PC-3 (cell line): ENCODE measurements around the gene GIPC1. TPM values are rescaled to one million over a fixed set of nuclear protein-coding genes. Genes with fewer than 3 reads are reported as not detected.

Source experiments
- ATAC-seq: fragments of 200-7000 bp; cut with Tn5 transposase; 2 replicates; pipeline ENCODE4 v1.9.1; 2020; ENCODE audit warnings: mild to moderate bottlenecking, moderate library complexity
- BruUV-seq: library from RNA; stranded (reverse); fragments of 400-500 nt; replicated peaks from 2 replicates; lab custom pipeline; 2021; lab: Mats Ljungman, UMichigan
- CTCF ChIA-PET: fragments of 300-600 bp; sonication (Branson Sonifier 250); formaldehyde crosslinking; loops from one replicate; lab custom pipeline; 2022; ENCODE audit warnings: antibody characterized with exemption; lab: Charles Lee
- POLR2A ChIA-PET: fragments of 300-600 bp; sonication (Branson Sonifier 250); formaldehyde crosslinking; loops from one replicate; lab custom pipeline; 2022; ENCODE audit warnings: antibody characterized with exemption; ENCODE audit not compliant: unreplicated experiment; lab: Charles Lee
- DNase-seq: peaks from one replicate; pipeline ENCODE4 v3.0.0-alpha.2; 2015
- H2AFZ ChIP-seq: fragments of 300-600 bp; sonication (generic); 2 replicates; pipeline ENCODE4 v1.6.0; 2016; ENCODE audit warnings: antibody characterized with exemption, low read length
- H3F3A ChIP-seq: fragments of 300-600 bp; sonication (generic); one replicate; pipeline ENCODE4 v1.6.0; 2017; ENCODE audit warnings: antibody characterized with exemption, low read length, control low read depth, mild to moderate bottlenecking; ENCODE audit not compliant: unreplicated experiment
- H3K27ac ChIP-seq: fragments of 300-600 bp; sonication (generic); 2 replicates; pipeline ENCODE4 v1.5.1; 2016; ENCODE audit warnings: mild to moderate bottlenecking, low read length
- H3K27me3 ChIP-seq: fragments of 300-600 bp; sonication (generic); 2 replicates; pipeline ENCODE4 v1.6.1; 2016; ENCODE audit warnings: low read length, mixed read lengths
- H3K36me3 ChIP-seq: fragments of 300-600 bp; sonication (generic); 2 replicates; pipeline ENCODE4 v1.6.1; 2016; ENCODE audit warnings: low read depth, mixed run types, low read length, mixed read lengths
- H3K4me1 ChIP-seq: fragments of 300-600 bp; sonication (generic); 2 replicates; pipeline ENCODE4 v1.5.1; 2016; ENCODE audit warnings: low read length; ENCODE audit not compliant: insufficient read depth
- H3K4me2 ChIP-seq: fragments of 300-600 bp; sonication (generic); 2 replicates; pipeline ENCODE4 v1.6.0; 2016; ENCODE audit warnings: low read length
- H3K4me3 ChIP-seq: fragments of 300-600 bp; sonication (generic); 2 replicates; pipeline ENCODE4 v1.5.1; 2016; ENCODE audit warnings: mild to moderate bottlenecking, low read length, mixed read lengths
- H3K79me2 ChIP-seq: fragments of 300-600 bp; sonication (generic); 2 replicates; pipeline ENCODE4 v1.6.1; 2017; ENCODE audit warnings: low read length, mixed read lengths
- H3K9ac ChIP-seq: fragments of 300-600 bp; sonication (generic); 2 replicates; pipeline ENCODE4 v1.6.0; 2016; ENCODE audit warnings: mild to moderate bottlenecking, low read length
- H3K9me2 ChIP-seq: fragments of 300-600 bp; sonication (generic); replicated peaks from 2 replicates; pipeline ENCODE4 v1.6.1; 2016; ENCODE audit warnings: mixed run types, low read length, mixed read lengths
- H3K9me3 ChIP-seq: fragments of 300-600 bp; sonication (generic); 2 replicates; pipeline ENCODE4 v1.6.1; 2016; ENCODE audit warnings: low read length, mixed read lengths
- H4K20me1 ChIP-seq: fragments of 300-600 bp; sonication (generic); 2 replicates; pipeline ENCODE4 v1.6.1; 2016; ENCODE audit warnings: low read length, mixed read lengths
- EZH2 ChIP-seq: fragments of 300-600 bp; sonication (generic); IDR thresholded peaks from one replicate; pipeline ENCODE4 v1.6.1; 2017; ENCODE audit warnings: antibody characterized with exemption, mild to moderate bottlenecking, low read length; ENCODE audit not compliant: unreplicated experiment
- EZH2phosphoT487 ChIP-seq: fragments of 300-600 bp; sonication (generic); IDR thresholded peaks from 2 replicates; pipeline ENCODE4 v1.6.1; 2018; ENCODE audit warnings: mild to moderate bottlenecking, antibody characterized with exemption, low read length, borderline replicate concordance
- intact Hi-C: fragments of 100-400 bp; cut with micrococcal nuclease; formaldehyde crosslinking; loops from 2 replicates; pipeline ENCODE4 v1.9.0; 2023
- total RNA-seq: library from RNA; depleted of rRNA; stranded (reverse); fragments of >200 nt; gene quantifications from 2 replicates; pipeline ENCODE4 v1.2.3, GENCODE V29; 2014
- TF ChIP-seq, protein P1 (sequence below): fragments of 300-600 bp; sonication (generic); conservative IDR thresholded peaks from 2 replicates; pipeline ENCODE4 v1.5.1; 2017; ENCODE audit warnings: antibody characterized with exemption, low read depth, mild to moderate bottlenecking, low read length

The GIPC1 gene
- total RNA-seq, 1 experiment from 2014 or later: 538 TPM

GRCh38 chr19:14472202-14472938 is 23.6 kb downstream of the GIPC1 start:
- ATAC-seq (peak; percentile 7; the same call in 1 of the 2 replicates), DNase-seq (peak; percentile 72)
- Histone ChIP-seq H3K27me3 (no peaks in the 10 kb centered on the region), H3K4me1 (peaks cover 29% of the 10 kb centered on the region), H3K36me3 (peaks cover 19% of the 10 kb centered on the region; the same call in 1 of the 2 replicates), H2AFZ (peak overlapping the region; percentile 70), H3K9me3 (no peaks in the 10 kb centered on the region), H3K4me3 (peak overlapping the region; percentile 50), H3F3A (no peaks in the 10 kb centered on the region), H3K4me2 (peak overlapping the region; percentile 77), H3K27ac (no peak overlapping the region), H3K9ac (no peak overlapping the region), H3K79me2 (no peaks in the 10 kb centered on the region), H3K9me2 (no peaks in the 10 kb centered on the region), H4K20me1 (no peaks in the 10 kb centered on the region)
- POLR2A ChIA-PET: no interaction called here
- CTCF ChIA-PET: interaction anchor here (0.6 to 1.4 kb wide), 4 partner anchors 7 to 336 kb away, joined by 3 to 9 read pairs (median 6); partner anchors contain the start of gene ASF1B
- no TSS peak for BruUV-seq
- TF ChIP-seq EZH2phosphoT487: no peak
- TF ChIP-seq EZH2: no peak
- TF ChIP-seq, protein P1, sequence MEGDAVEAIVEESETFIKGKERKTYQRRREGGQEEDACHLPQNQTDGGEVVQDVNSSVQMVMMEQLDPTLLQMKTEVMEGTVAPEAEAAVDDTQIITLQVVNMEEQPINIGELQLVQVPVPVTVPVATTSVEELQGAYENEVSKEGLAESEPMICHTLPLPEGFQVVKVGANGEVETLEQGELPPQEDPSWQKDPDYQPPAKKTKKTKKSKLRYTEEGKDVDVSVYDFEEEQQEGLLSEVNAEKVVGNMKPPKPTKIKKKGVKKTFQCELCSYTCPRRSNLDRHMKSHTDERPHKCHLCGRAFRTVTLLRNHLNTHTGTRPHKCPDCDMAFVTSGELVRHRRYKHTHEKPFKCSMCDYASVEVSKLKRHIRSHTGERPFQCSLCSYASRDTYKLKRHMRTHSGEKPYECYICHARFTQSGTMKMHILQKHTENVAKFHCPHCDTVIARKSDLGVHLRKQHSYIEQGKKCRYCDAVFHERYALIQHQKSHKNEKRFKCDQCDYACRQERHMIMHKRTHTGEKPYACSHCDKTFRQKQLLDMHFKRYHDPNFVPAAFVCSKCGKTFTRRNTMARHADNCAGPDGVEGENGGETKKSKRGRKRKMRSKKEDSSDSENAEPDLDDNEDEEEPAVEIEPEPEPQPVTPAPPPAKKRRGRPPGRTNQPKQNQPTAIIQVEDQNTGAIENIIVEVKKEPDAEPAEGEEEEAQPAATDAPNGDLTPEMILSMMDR: peak; percentile 96
- intact Hi-C loops: loop anchor here (10.0 kb wide), 1 partner anchor 338 kb away; the partner anchor contains the start of gene ASF1B

GRCh38 chr19:14471436-14472187 is 24.3 kb downstream of the GIPC1 start:
- Histone ChIP-seq H3K9ac (no peak overlapping the region), H3K27ac (no peak overlapping the region), H3K4me3 (no peak overlapping the region; the same call in 1 of the 2 replicates), H2AFZ (no peak overlapping the region), H3K79me2 (no peaks in the 10 kb centered on the region), H3F3A (no peaks in the 10 kb centered on the region), H3K4me1 (peaks cover 24% of the 10 kb centered on the region), H3K36me3 (peaks cover 19% of the 10 kb centered on the region; the same call in 1 of the 2 replicates), H3K27me3 (no peaks in the 10 kb centered on the region), H3K9me2 (no peaks in the 10 kb centered on the region), H3K9me3 (no peaks in the 10 kb centered on the region), H4K20me1 (no peaks in the 10 kb centered on the region), H3K4me2 (peak overlapping the region; percentile 77; the same call in 1 of the 2 replicates)
- DNase-seq: no peak
- no peak for ATAC-seq
- intact Hi-C loops: loop anchor here (10.0 kb wide), 1 partner anchor 337 kb away; the partner anchor contains the start of gene ASF1B
- TF ChIP-seq, protein P1: no peak
- TF ChIP-seq EZH2: no peak
- TF ChIP-seq EZH2phosphoT487: no peak
- no TSS peak for BruUV-seq
- ChIA-PET POLR2A (no interaction called here), CTCF (interaction anchor here (0.6 to 1.4 kb wide), 3 partner anchors 8 to 335 kb away, joined by 5 to 9 read pairs (median 7); partner anchors contain the start of gene ASF1B)
